Tibial nerve (tissue), 4 donors: ENCODE data around the gene MYH11. TPM values are rescaled to one million over a fixed set of nuclear protein-coding genes. Genes with fewer than 3 reads are reported as not detected.
A peak's percentile ranks its signal among the peaks of the same experiment; 100 is the strongest.

Experiments
- DNase-seq, 2 donors: peaks; one replicate each; pipeline ENCODE4 v3.0.0-alpha.2; 2019; ENCODE audit warnings: low spot score in 2 of 2
- H3K27ac ChIP-seq, 4 donors: fragments of 200-600 bp; sonication (generic) in 3 of 4; one replicate each; pipeline ENCODE4 v1.5.1; 2017 to 2019; ENCODE audit warnings: mild to moderate bottlenecking in 1 of 4
- H3K27me3 ChIP-seq, 2 donors: fragments of 200-600 bp; sonication (generic) in 1 of 2; one replicate each; pipeline versions ENCODE4 v1.5.1 to v1.6.0; 2017 to 2019
- H3K36me3 ChIP-seq, 3 donors: fragments of 200-600 bp; sonication (generic); one replicate each; pipeline ENCODE4 v1.5.1; 2018 to 2019
- H3K4me1 ChIP-seq, 4 donors: fragments of 200-600 bp; sonication (generic) in 3 of 4; one replicate each; pipeline ENCODE4 v1.5.1; 2017 to 2019
- H3K4me3 ChIP-seq, 4 donors: fragments of 200-600 bp; sonication (generic) in 3 of 4; one replicate each; pipeline ENCODE4 v1.5.1; 2017 to 2019; ENCODE audit warnings: mild to moderate bottlenecking in 1 of 4, moderate library complexity in 1 of 4
- H3K9me3 ChIP-seq, 4 donors: fragments of 200-600 bp; sonication (generic) in 3 of 4; one replicate each; pipeline ENCODE4 v1.5.1; 2017 to 2019
- CTCF ChIP-seq, 5 experiments: fragments of 200-600 bp in 3 of 5; fragments of 450-650 bp in 2 of 5; sonication (generic) in 3 of 5; IDR thresholded peaks; one replicate each; pipeline ENCODE4 v1.5.1; 2016 to 2019; ENCODE audit warnings: antibody characterized with exemption in 5 of 5, mild to moderate bottlenecking in 3 of 5, moderate library complexity in 2 of 5
- EP300 ChIP-seq, 2 donors: sonication (generic); formaldehyde crosslinking; IDR thresholded peaks; one replicate each; pipeline ENCODE4 v1.6.1; 2017; ENCODE audit warnings: antibody characterized with exemption in 2 of 2, mild to moderate bottlenecking in 1 of 2
- POLR2A ChIP-seq, 2 donors: fragments of 450-650 bp; IDR thresholded peaks; one replicate each; pipeline ENCODE4 v1.6.1; 2017; ENCODE audit warnings: antibody characterized with exemption in 2 of 2, mild to moderate bottlenecking in 2 of 2, moderate library complexity in 2 of 2
- WGBS, 2 donors: methylation state at CpG; one replicate each; pipeline ENCODE4 v1.1.5; 2018; 5-methylcytosine and 5-hydroxymethylcytosine counted together
- total RNA-seq, 4 donors: library from RNA; depleted of rRNA; stranded (reverse); fragments of >200 nt; gene quantifications; one replicate each; pipeline ENCODE4 v1.1.0, GENCODE V29; 2016

The MYH11 gene
- total RNA-seq, 4 donors from 2014 or later, result 33.7 to 90.9 (median 71.8) TPM

- peaks cover 0 to 8% (median 0%) of the 10 kb centered on the region in 4 donors for H3K9me3 ChIP-seq
- no peaks in the 10 kb centered on the region for H3K36me3 ChIP-seq
- H3K27me3 ChIP-seq, result no peaks in the 10 kb centered on the region
- TF ChIP-seq EP300 (IDR thresholded peaks at IDR 0.05) (no peak), CTCF (IDR thresholded peaks at IDR 0.05) (peak; percentile 40 to 57 (median 55))
- H3K27ac ChIP-seq, result no peak overlapping the region
- 17 to 30% methylated on average over 3 of the region's 3 CpGs for WGBS, 2 donors
- H3K4me1 ChIP-seq, result peaks cover 0 to 28% (median 0%) of the 10 kb centered on the region in 4 donors
- peak in 1 of 2 donors; percentile 27 for DNase-seq
- H3K4me3 ChIP-seq, result no peak overlapping the region
These were observed 90.9 kb downstream of the MYH11 start for GRCh38 chr16:15765880-15766279.

- peaks cover 0 to 20% (median 0%) of the 10 kb centered on the region in 4 donors for H3K4me1 ChIP-seq
- H3K4me3 ChIP-seq, result no peak overlapping the region
- 84 to 89% methylated on average over 4 of the region's 4 CpGs for WGBS, 2 donors
- DNase-seq, result no peak
- H3K27me3 ChIP-seq, result no peaks in the 10 kb centered on the region
- H3K36me3 ChIP-seq, result no peaks in the 10 kb centered on the region
- no peak overlapping the region for H3K27ac ChIP-seq
- TF ChIP-seq CTCF (IDR thresholded peaks at IDR 0.05), result no peak
- peaks cover 0 to 8% (median 0%) of the 10 kb centered on the region in 4 donors for H3K9me3 ChIP-seq
These were observed 91.7 kb downstream of the MYH11 start for GRCh38 chr16:15765116-15765515.

GRCh38 chr16:15764112-15764511, 92.7 kb downstream of the MYH11 start:
- H3K9me3 ChIP-seq, result peaks cover 0 to 8% (median 0%) of the 10 kb centered on the region in 4 donors
- H3K27ac ChIP-seq, result no peak overlapping the region
- H3K4me1 ChIP-seq, result peaks cover 0 to 11% (median 0%) of the 10 kb centered on the region in 4 donors
- H3K4me3 ChIP-seq, result no peak overlapping the region
- TF ChIP-seq CTCF (IDR thresholded peaks at IDR 0.05) (no peak), EP300 (IDR thresholded peaks at IDR 0.05) (no peak), POLR2A (IDR thresholded peaks at IDR 0.05) (no peak)
- WGBS, 2 donors, result 39 to 48% methylated on average over 2 of the region's 2 CpGs
- no peaks in the 10 kb centered on the region for H3K36me3 ChIP-seq
- DNase-seq, result no peak
- no peaks in the 10 kb centered on the region for H3K27me3 ChIP-seq

GRCh38 chr16:15760129-15760528, 96.7 kb downstream of the MYH11 start:
- Histone ChIP-seq H3K36me3 (no peaks in the 10 kb centered on the region), H3K27ac (no peak overlapping the region), H3K4me1 (no peaks in the 10 kb centered on the region)

GRCh38 chr16:15759070-15759469, 97.8 kb downstream of the MYH11 start:
- 89 to 91% methylated on average over 4 of the region's 4 CpGs for WGBS, 2 donors
- Histone ChIP-seq H3K27me3 (no peaks in the 10 kb centered on the region), H3K4me3 (no peak overlapping the region), H3K4me1 (no peaks in the 10 kb centered on the region), H3K36me3 (no peaks in the 10 kb centered on the region), H3K27ac (no peak overlapping the region), H3K9me3 (no peaks in the 10 kb centered on the region)
- DNase-seq, result no peak
- no peak for TF ChIP-seq POLR2A (IDR thresholded peaks at IDR 0.05)
- TF ChIP-seq CTCF (IDR thresholded peaks at IDR 0.05), result no peak
- TF ChIP-seq EP300 (IDR thresholded peaks at IDR 0.05), result no peak

More at GRCh38 chr16:15760129-15760528, 96.7 kb downstream of the MYH11 start:
- H3K27me3 ChIP-seq, result no peaks in the 10 kb centered on the region
- no peaks in the 10 kb centered on the region for H3K9me3 ChIP-seq
- H3K4me3 ChIP-seq, result no peak overlapping the region
- TF ChIP-seq POLR2A (IDR thresholded peaks at IDR 0.05), result no peak
- TF ChIP-seq CTCF (IDR thresholded peaks at IDR 0.05), result no peak
- TF ChIP-seq EP300 (IDR thresholded peaks at IDR 0.05), result no peak
- 87 to 92% methylated on average over 1 of the region's 1 CpG for WGBS, 2 donors
- no peak for DNase-seq
